H1 (cell line): Measurements from ENCODE around the gene ZHX3. TPM values are rescaled to one million over a fixed set of nuclear protein-coding genes. Genes with fewer than 3 reads are reported as not detected.

ENCODE experiments used
- CTCF ChIA-PET: fragments of 300-600 bp; sonication (Branson Sonifier 250); formaldehyde crosslinking; loops from one replicate; lab custom pipeline; 2021; ENCODE audit not compliant: partially characterized antibody; lab: Charles Lee
- POLR2A ChIA-PET: fragments of 300-600 bp; sonication (Branson Sonifier 250); formaldehyde crosslinking; loops from one replicate; lab custom pipeline; 2021; ENCODE audit warnings: inconsistent platforms; ENCODE audit not compliant: partially characterized antibody; lab: Charles Lee
- DNase-seq, 2 experiments: peaks; one replicate each; pipeline versions ENCODE4 v3.0.0 to v3.0.0-alpha.2; 2010 to 2022; ENCODE audit warnings: low spot score in 2 of 2, low read depth in 1 of 2, mixed read lengths in 1 of 2
- FAIRE-seq: peaks from 2 replicates; lab custom pipeline; 2011; peaks lifted over from hg19 to GRCh38; lab: Jason Lieb, UNC
- H2AFZ ChIP-seq: 2 replicates; pipeline ENCODE4 v1.8.1; 2012; ENCODE audit warnings: low read length, inconsistent platforms
- H2AK5ac ChIP-seq: 2 replicates; pipeline ENCODE4 v1.6.1; 2013; ENCODE audit warnings: low read depth, low read length
- H2BK120ac ChIP-seq: replicated peaks from 2 replicates; pipeline ENCODE3; 2013; ENCODE audit warnings: low read depth, low read length, inconsistent platforms
- H2BK12ac ChIP-seq: 2 replicates; pipeline ENCODE4 v1.6.1; 2013; ENCODE audit warnings: low read depth, low read length
- H2BK15ac ChIP-seq: 2 replicates; pipeline ENCODE4 v1.6.1; 2013; ENCODE audit warnings: low read length
- H2BK20ac ChIP-seq: 2 replicates; pipeline ENCODE4 v1.6.1; 2013; ENCODE audit warnings: low read length
- H2BK5ac ChIP-seq: 2 replicates; pipeline ENCODE4 v1.6.1; 2013; ENCODE audit warnings: low read depth, low read length
- H3K14ac ChIP-seq: 2 replicates; pipeline ENCODE4 v1.6.1; 2013; ENCODE audit warnings: inconsistent platforms; ENCODE audit not compliant: insufficient read length
- H3K18ac ChIP-seq: 2 replicates; pipeline ENCODE4 v1.6.1; 2013; ENCODE audit warnings: low read length; ENCODE audit errors: extremely low read depth
- H3K23ac ChIP-seq: 2 replicates; pipeline ENCODE4 v1.6.1; 2013; ENCODE audit warnings: inconsistent platforms; ENCODE audit not compliant: insufficient read length
- H3K23me2 ChIP-seq: 2 replicates; pipeline ENCODE4 v1.6.1; 2013; ENCODE audit warnings: low read depth, low read length
- H3K27ac ChIP-seq: 2 replicates; pipeline ENCODE4 v1.6.1; 2011; ENCODE audit warnings: low read depth, low read length, inconsistent platforms
- H3K27me3 ChIP-seq, 4 experiments: replicated peaks in 1 of 4; 1 replicate in 1 of 4; 2 replicates in 3 of 4; pipeline versions ENCODE4 v1.6.1 to v1.8.1; 2011 to 2013; ENCODE audit warnings: low read length in 3 of 4, mild to moderate bottlenecking in 3 of 4, inconsistent platforms in 2 of 4, mixed read lengths in 2 of 4, moderate library complexity in 1 of 4; ENCODE audit not compliant: control insufficient read depth in 3 of 4, insufficient read depth in 3 of 4; ENCODE audit errors: extremely low read depth in 1 of 4
- H3K36me3 ChIP-seq, 4 experiments: 2 replicates each; pipeline versions ENCODE4 v1.6.1 to v1.8.1; 2011 to 2013; ENCODE audit warnings: mild to moderate bottlenecking in 4 of 4, low read length in 3 of 4, moderate library complexity in 2 of 4, control low read depth in 1 of 4, inconsistent platforms in 1 of 4; ENCODE audit not compliant: insufficient read depth in 4 of 4, control insufficient read depth in 2 of 4
- H3K4ac ChIP-seq: replicated peaks from 2 replicates; pipeline ENCODE3; 2013; ENCODE audit warnings: low read length, low read depth, mixed read lengths, inconsistent platforms; ENCODE audit not compliant: insufficient read length
- H3K4me1 ChIP-seq, 4 experiments: replicated peaks in 1 of 4; 1 replicate in 1 of 4; 2 replicates in 3 of 4; pipeline versions ENCODE4 v1.6.1 to v1.8.1; 2011 to 2013; ENCODE audit warnings: low read length in 3 of 4, inconsistent platforms in 2 of 4, mixed read lengths in 1 of 4; ENCODE audit not compliant: insufficient read depth in 4 of 4, control insufficient read depth in 3 of 4
- H3K4me2 ChIP-seq, 2 experiments: 2 replicates each; pipeline versions ENCODE4 v1.6.1 to v1.8.1; 2011 to 2013; ENCODE audit warnings: low read depth in 2 of 2, low read length in 2 of 2, control low read depth in 1 of 2, inconsistent platforms in 1 of 2, mild to moderate bottlenecking in 1 of 2; ENCODE audit not compliant: insufficient read depth in 1 of 2
- H3K4me3 ChIP-seq, 4 experiments: fragments of 200-600, 300-600 bp in 1 of 4; sonication (generic), shearing (Covaris generic), sonication (Bioruptor Twin) in 1 of 4; 2 replicates each; pipeline versions ENCODE4 v1.5.1 to v1.8.1; 2011 to 2016; ENCODE audit warnings: low read length in 4 of 4, low read depth in 3 of 4, control low read depth in 2 of 4, inconsistent platforms in 2 of 4, mild to moderate bottlenecking in 2 of 4, mixed read lengths in 1 of 4, moderate library complexity in 1 of 4; ENCODE audit not compliant: insufficient read depth in 2 of 4; ENCODE audit errors: extremely low read depth in 1 of 4
- H3K56ac ChIP-seq: replicated peaks from 2 replicates; pipeline ENCODE3; 2013; ENCODE audit warnings: low read depth, mild to moderate bottlenecking, mixed read lengths, low read length, inconsistent platforms; ENCODE audit not compliant: insufficient read length
- H3K79me1 ChIP-seq: 2 replicates; pipeline ENCODE4 v1.6.1; 2013; ENCODE audit warnings: low read depth, low read length, control low read depth
- H3K79me2 ChIP-seq, 2 experiments: 2 replicates each; pipeline versions ENCODE4 v1.6.1 to v1.8.1; 2012 to 2013; ENCODE audit warnings: low read length in 2 of 2, mild to moderate bottlenecking in 2 of 2, inconsistent platforms in 1 of 2; ENCODE audit not compliant: insufficient read depth in 2 of 2, control insufficient read depth in 1 of 2
- H3K9ac ChIP-seq, 4 experiments: replicated peaks in 1 of 4; 1 replicate in 1 of 4; 2 replicates in 3 of 4; pipeline versions ENCODE4 v1.6.1 to v1.8.1; 2011 to 2013; ENCODE audit warnings: low read depth in 3 of 4, low read length in 3 of 4, control low read depth in 2 of 4, mild to moderate bottlenecking in 2 of 4, moderate library complexity in 2 of 4, inconsistent platforms in 1 of 4; ENCODE audit errors: extremely low read depth in 1 of 4
- H3K9me3 ChIP-seq, 2 experiments: 2 replicates each; pipeline versions ENCODE4 v1.6.1 to v1.8.1; 2012 to 2013; ENCODE audit warnings: mild to moderate bottlenecking in 2 of 2, moderate library complexity in 2 of 2, control low read depth in 1 of 2, inconsistent platforms in 1 of 2, low read depth in 1 of 2, low read length in 1 of 2, mixed read lengths in 1 of 2; ENCODE audit not compliant: insufficient read depth in 2 of 2
- H4K20me1 ChIP-seq, 2 experiments: replicated peaks in 1 of 2; 2 replicates each; pipeline versions ENCODE3 to v1.8.1; 2011 to 2013; ENCODE audit warnings: inconsistent platforms in 2 of 2, low read length in 2 of 2, mild to moderate bottlenecking in 1 of 2; ENCODE audit not compliant: insufficient read depth in 2 of 2, control insufficient read depth in 1 of 2
- H4K5ac ChIP-seq: 2 replicates; pipeline ENCODE4 v1.6.1; 2013; ENCODE audit warnings: low read length, low read depth, mixed read lengths, inconsistent platforms; ENCODE audit not compliant: insufficient read length
- H4K8ac ChIP-seq: 2 replicates; pipeline ENCODE4 v1.8.0; 2013; ENCODE audit warnings: mild to moderate bottlenecking, moderate library complexity, low read length, inconsistent platforms; ENCODE audit not compliant: insufficient read depth; ENCODE audit errors: extremely low read depth
- H4K91ac ChIP-seq: replicated peaks from 2 replicates; pipeline ENCODE3; 2013; ENCODE audit warnings: low read length, mixed read lengths, inconsistent platforms; ENCODE audit not compliant: insufficient read length
- ASH2L ChIP-seq: fragments of 200-600, 300-600 bp; sonication (generic); IDR thresholded peaks from one replicate; pipeline ENCODE4 v1.7.1; 2017; ENCODE audit warnings: low read length
- HDAC2 ChIP-seq, 2 experiments: fragments of 300-600 bp in 1 of 2; sonication (generic) in 1 of 2; IDR thresholded peaks; 2 replicates each; pipeline ENCODE4 v1.6.1; 2011 to 2012; ENCODE audit warnings: low read depth in 2 of 2, low read length in 2 of 2, mild to moderate bottlenecking in 2 of 2, moderate library complexity in 2 of 2, borderline replicate concordance in 1 of 2, inconsistent platforms in 1 of 2
- KDM1A ChIP-seq: fragments of 200-600, 300-600 bp; sonication (generic); IDR thresholded peaks from 2 replicates; pipeline ENCODE4 v1.7.1; 2016; ENCODE audit warnings: mild to moderate bottlenecking, low read length, borderline replicate concordance
- KDM4A ChIP-seq: IDR thresholded peaks from one replicate; pipeline ENCODE4 v1.7.1; 2012; ENCODE audit warnings: low read depth, mild to moderate bottlenecking, moderate library complexity, low read length, inconsistent platforms; ENCODE audit not compliant: severe bottlenecking
- POLR2AphosphoS5 ChIP-seq: IDR thresholded peaks from 2 replicates; pipeline ENCODE4 v1.6.1; 2011; ENCODE audit warnings: low read depth, low read length
- SP4 ChIP-seq: IDR thresholded peaks from 2 replicates; pipeline ENCODE4 v1.6.1; 2012; ENCODE audit warnings: low read length, inconsistent platforms
- SUZ12 ChIP-seq: fragments of 200-600 bp; sonication (generic); IDR thresholded peaks from 2 replicates; pipeline ENCODE4 v1.6.1; 2012; ENCODE audit warnings: mild to moderate bottlenecking, inconsistent platforms, low read length, moderate library complexity, mixed read lengths
- TEAD4 ChIP-seq: IDR thresholded peaks from 2 replicates; pipeline ENCODE4 v1.6.1; 2012; ENCODE audit warnings: low read depth, low read length, inconsistent platforms, mixed read lengths
- WGBS, 2 experiments: shearing (Covaris generic) in 1 of 2; methylation state at CpG; one replicate each; pipeline versions ENCODE4 v1.1.6 to v1.1.7; 2013 to 2015; ENCODE audit warnings: low lambda C conversion rate in 2 of 2, mixed read lengths in 2 of 2, inconsistent platforms in 1 of 2, low coverage in 1 of 2, missing lambda C conversion rate in 1 of 2; ENCODE audit not compliant: insufficient replicate concordance in 2 of 2, insufficient coverage in 1 of 2, insufficient read length in 1 of 2; ENCODE audit errors: extremely low coverage in 1 of 2, missing lambda C conversion rate in 1 of 2; 5-methylcytosine and 5-hydroxymethylcytosine counted together
- polyA plus RNA-seq, 7 experiments: library from polyadenylated mRNA; depleted of rRNA in 3 of 7; stranded (reverse) in 5 of 7; unstranded in 2 of 7; fragments of >200 nt in 5 of 7; fragments of 200-250 nt in 2 of 7; gene quantifications; 1 replicate in 5 of 7; 2 replicates in 1 of 7; 4 replicates in 1 of 7; pipeline versions ENCODE4 v1.2.1 to v1.2.3, GENCODE V29; 2011 to 2013; ENCODE audit warnings: missing spikeins in 2 of 7, mixed read lengths in 2 of 7
- total RNA-seq: library from RNA; stranded (reverse); fragmentation: NEBNext Ultra II Directional; extraction: Animal tissue kit (Norgen Biotek cat#: 25700); gene quantifications from 2 replicates; pipeline ENCODE4 v1.2.1, GENCODE V29; 2021

The ZHX3 gene
- total and polyA plus RNA-seq, 2 of the 8 experiments (the other 6 are each of a cell fraction or from before 2014, with no cell fraction given), result 1.00 to 7.8 TPM

DNA sequence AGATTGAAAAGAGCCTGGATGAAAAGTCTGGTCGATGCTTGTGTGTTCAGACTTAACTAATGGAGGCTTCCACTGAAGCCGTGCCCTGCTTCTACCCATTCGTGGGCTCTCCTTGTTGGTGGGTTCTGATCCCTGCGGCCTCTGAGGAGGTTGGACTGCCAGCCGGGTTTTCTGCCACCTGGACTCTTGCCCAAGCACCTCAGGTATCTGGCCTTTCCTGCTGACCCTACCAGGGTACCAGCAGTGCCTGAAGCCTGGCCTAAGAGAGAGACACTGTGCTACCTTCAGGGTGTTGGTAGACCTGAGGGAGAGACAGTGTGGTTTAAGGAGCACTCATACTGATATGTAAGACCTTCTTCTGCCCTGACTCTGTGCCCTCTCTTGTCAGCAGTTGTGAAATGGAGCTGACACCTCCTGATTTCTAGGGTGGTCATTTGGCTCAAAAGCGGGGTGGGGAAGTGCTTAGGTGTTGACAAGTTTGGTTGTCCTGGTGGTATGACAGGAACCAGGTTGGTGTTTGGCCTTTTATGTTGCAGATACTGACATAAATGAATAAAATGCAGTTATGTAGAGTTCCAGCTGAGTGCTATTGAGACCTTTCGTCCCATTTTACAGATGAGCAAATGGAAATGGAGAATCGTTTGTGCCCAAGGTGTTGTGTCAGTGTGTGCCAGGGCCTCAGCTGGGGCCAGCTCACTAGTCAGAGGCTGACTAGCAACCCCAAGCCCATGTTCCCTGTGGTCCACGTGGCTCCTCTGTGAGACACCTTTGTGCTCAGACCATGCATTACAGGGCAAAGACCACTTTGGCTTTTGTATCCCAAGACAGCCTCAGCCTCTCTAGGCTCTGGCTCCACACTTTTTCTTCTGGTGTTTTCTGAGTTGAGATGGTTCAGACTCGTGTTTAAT is 177.1 kb downstream of the ZHX3 start:
- H3K79me1 ChIP-seq, result peaks cover 28% of the 10 kb centered on the region
- H2BK20ac ChIP-seq, result no peak overlapping the region
- DNase-seq, result no peak
- H4K8ac ChIP-seq, result no peak overlapping the region
- no peak overlapping the region for H3K4ac ChIP-seq
- peak overlapping the region; percentile 13; the same call in 1 of the 2 replicates for H2BK12ac ChIP-seq
- H3K14ac ChIP-seq, result no peak overlapping the region
- H3K56ac ChIP-seq, result no peak overlapping the region
- no peak overlapping the region for H4K91ac ChIP-seq
- no peak overlapping the region for H2BK120ac ChIP-seq
- ChIA-PET CTCF (interaction anchor here (0.6 to 3.2 kb wide), 4 partner anchors 9 to 52 kb away, joined by 3 to 10 read pairs (median 4); no protein-coding TSS in a partner anchor), POLR2A (interaction anchor here (0.9 to 2.6 kb wide), 2 partner anchors 16 to 177 kb away, joined by 3 to 12 read pairs; partner anchors contain the start of gene ZHX3)
- H3K27me3 ChIP-seq, result peaks cover 0 to 9% (median 2%) of the 10 kb centered on the region in 4 experiments; a peak in 3 of 7 replicates
- H3K9me3 ChIP-seq, result no peaks in the 10 kb centered on the region
- no peak overlapping the region for H4K5ac ChIP-seq
- H2AK5ac ChIP-seq, result no peak overlapping the region; the same call in 1 of the 2 replicates
- peaks cover 73 to 76% of the 10 kb centered on the region in 2 experiments for H3K79me2 ChIP-seq
- H3K4me2 ChIP-seq, result peak overlapping the region; percentile 88 to 97; a peak in 3 of 4 replicates
- no peak overlapping the region for H2BK15ac ChIP-seq
- peaks cover 13% of the 10 kb centered on the region; the same call in 1 of the 2 replicates for H3K23me2 ChIP-seq
- H3K18ac ChIP-seq, result 0 out of 2 replicates have a peak overlapping the region, but pooled peaks have one; percentile 6
- peak overlapping the region in 1 of 4 experiments; percentile 10; a peak in 1 of 7 replicates for H3K9ac ChIP-seq
- 0 out of 2 replicates have a peak overlapping the region, but pooled peaks have one; percentile 2 for H2BK5ac ChIP-seq
- no peak overlapping the region for H2AFZ ChIP-seq
- H3K36me3 ChIP-seq, result peaks cover 0 to 4% (median 0%) of the 10 kb centered on the region in 4 experiments; a peak in 1 of 8 replicates
- H4K20me1 ChIP-seq, result peaks cover 30 to 54% of the 10 kb centered on the region in 2 experiments
- FAIRE-seq, result no peak
- WGBS, 2 experiments, result 78% methylated on average over 10 of the region's 10 CpGs; no CpG with 5 or more reads in 1 of the 2 experiments
- H3K4me3 ChIP-seq, result no peak overlapping the region; a peak in 1 of 8 replicates
- H3K23ac ChIP-seq, result no peak overlapping the region
- H3K4me1 ChIP-seq, result peaks cover 23 to 44% (median 29%) of the 10 kb centered on the region in 4 experiments
- no peak overlapping the region for H3K27ac ChIP-seq
- TF ChIP-seq SP4, result no peak
- TF ChIP-seq ASH2L, result no peak
- TF ChIP-seq HDAC2 (IDR thresholded peaks at IDR 0.05; ENCODE audit: borderline replicate concordance in 1 of 2, low read depth in 2 of 2, low read length in 2 of 2), result no peak
- TF ChIP-seq KDM4A, result no peak
- no peak for TF ChIP-seq SUZ12
- TF ChIP-seq POLR2AphosphoS5, result no peak; the same call in 1 of the 2 replicates
- TF ChIP-seq TEAD4, result no peak
- TF ChIP-seq KDM1A, result no peak
